GM20431 (cell line): ENCODE results near the gene MBNL1.

Source experiments
- in situ Hi-C: fragments of 300-500 bp; cut with MseI, MboI; formaldehyde crosslinking; loops from one replicate; pipeline ENCODE4 v1.15.0; 2020; ENCODE audit warnings: low sequenced_read_pairs; ENCODE audit not compliant: unreplicated experiment

Gene MBNL1

DNA sequence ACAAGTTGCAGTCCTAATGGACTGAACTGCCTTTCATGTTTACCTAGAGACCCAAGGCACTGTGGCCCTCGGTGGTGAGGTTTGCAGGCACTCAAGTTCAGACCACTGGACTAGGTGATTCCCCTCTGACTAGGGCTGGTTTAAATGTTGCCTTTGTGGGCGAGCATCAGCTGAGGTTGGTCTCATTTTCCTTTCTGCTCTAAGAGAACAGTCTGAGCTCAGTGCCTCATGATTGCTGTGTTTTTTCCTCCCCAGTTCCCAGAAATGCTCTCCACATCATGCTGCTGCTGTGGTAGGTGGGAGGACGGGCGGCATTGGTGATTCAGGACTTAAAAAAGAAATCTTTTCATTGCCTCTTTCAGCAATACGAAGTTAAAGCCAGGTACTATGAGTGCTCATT lies 237.2 kb downstream of the MBNL1 start:
- in situ Hi-C loops: no loop called here

DNA sequence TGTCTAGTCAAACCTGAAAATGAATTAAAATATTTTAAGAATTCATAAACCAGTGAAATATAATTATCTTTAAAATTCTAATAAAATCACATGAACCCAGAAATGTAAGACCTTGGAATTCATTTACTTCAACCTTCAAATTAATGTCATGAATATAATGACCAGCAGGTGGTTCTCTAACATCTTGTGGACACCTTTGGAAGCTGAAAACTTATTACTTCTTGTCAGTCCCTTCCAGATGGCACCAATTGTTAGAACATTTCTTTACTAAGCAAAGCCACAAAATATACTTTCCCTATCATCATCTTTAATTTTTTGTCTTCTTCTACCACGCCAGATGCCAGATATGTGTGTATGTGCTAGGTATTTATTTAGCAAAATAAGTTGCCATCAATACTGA lies 240.0 kb downstream of the MBNL1 start:
- in situ Hi-C loops: no loop called here

DNA sequence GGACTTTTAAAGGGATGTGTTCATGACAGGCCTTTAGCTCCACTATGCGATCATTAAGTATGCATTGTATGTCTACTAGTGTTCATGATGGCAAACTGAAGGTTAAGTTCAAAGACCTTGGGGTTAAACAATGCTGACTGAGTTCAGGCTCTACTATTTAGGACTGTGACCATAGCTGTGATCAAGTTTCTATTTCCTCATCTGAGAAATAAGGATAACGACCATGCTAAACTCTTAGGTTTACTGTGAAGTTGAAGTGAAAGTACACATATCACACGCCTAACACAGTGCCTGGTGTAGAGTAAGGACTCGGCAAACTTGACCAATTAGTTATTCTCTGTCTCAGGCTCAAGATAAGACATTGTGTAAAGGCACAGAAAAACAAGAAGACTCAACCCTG lies 243.2 kb downstream of the MBNL1 start:
- in situ Hi-C loops: no loop called here

DNA sequence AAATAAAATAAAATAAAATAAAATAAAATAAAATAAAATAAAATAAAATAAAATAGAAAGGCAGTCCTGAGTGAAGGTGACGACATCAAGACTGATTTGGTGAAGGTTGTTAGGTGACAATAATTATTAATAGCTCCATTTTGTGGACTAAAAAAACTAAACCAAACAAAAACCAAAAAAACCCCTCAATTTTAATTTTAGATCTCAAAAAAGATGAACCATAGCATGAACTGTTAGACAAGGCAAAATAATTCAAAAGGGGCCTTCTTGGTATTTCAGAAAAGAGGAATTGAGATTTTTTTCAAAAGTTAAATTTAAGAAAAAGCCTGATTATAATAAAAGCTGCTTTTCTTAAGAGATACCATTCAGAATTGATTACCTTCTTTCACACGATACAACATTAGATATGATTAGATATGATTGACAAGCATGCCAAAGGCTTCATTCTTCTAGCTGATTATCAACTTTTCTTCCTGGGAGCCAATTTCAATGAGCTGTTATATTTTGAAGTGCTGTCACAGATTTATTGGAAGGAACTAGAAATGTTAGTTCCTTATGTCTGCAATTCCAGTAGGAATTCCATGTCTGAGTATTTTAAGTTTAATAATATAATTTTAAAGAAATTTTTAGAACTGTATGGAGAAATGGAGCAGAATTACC lies 244.7 kb downstream of the MBNL1 start:
- in situ Hi-C loops: no loop called here
